Panc1 (cell line): Measurements from ENCODE around the gene ZNF76.

Source experiments
- CTCF ChIP-seq: fragments of 450-650 bp; IDR thresholded peaks from 2 replicates; pipeline ENCODE4 v1.5.1; 2017; ENCODE audit warnings: mild to moderate bottlenecking
- TF ChIP-seq, protein P1 (sequence below), 2 experiments: IDR thresholded peaks; 2 replicates each; pipeline ENCODE4 v1.6.1; 2011 to 2012; ENCODE audit warnings: low read depth in 2 of 2, control low read depth in 1 of 2, low read length in 1 of 2, mild to moderate bottlenecking in 1 of 2, moderate library complexity in 1 of 2; ENCODE audit not compliant: insufficient read depth in 1 of 2

- no peak for TF ChIP-seq CTCF
- TF ChIP-seq, protein P1, sequence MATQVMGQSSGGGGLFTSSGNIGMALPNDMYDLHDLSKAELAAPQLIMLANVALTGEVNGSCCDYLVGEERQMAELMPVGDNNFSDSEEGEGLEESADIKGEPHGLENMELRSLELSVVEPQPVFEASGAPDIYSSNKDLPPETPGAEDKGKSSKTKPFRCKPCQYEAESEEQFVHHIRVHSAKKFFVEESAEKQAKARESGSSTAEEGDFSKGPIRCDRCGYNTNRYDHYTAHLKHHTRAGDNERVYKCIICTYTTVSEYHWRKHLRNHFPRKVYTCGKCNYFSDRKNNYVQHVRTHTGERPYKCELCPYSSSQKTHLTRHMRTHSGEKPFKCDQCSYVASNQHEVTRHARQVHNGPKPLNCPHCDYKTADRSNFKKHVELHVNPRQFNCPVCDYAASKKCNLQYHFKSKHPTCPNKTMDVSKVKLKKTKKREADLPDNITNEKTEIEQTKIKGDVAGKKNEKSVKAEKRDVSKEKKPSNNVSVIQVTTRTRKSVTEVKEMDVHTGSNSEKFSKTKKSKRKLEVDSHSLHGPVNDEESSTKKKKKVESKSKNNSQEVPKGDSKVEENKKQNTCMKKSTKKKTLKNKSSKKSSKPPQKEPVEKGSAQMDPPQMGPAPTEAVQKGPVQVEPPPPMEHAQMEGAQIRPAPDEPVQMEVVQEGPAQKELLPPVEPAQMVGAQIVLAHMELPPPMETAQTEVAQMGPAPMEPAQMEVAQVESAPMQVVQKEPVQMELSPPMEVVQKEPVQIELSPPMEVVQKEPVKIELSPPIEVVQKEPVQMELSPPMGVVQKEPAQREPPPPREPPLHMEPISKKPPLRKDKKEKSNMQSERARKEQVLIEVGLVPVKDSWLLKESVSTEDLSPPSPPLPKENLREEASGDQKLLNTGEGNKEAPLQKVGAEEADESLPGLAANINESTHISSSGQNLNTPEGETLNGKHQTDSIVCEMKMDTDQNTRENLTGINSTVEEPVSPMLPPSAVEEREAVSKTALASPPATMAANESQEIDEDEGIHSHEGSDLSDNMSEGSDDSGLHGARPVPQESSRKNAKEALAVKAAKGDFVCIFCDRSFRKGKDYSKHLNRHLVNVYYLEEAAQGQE (IDR thresholded peaks at IDR 0.05; ENCODE audit: insufficient read depth in 1 of 2, low read depth in 2 of 2, low read length in 1 of 2), result no peak
These were observed 29.3 kb downstream of the ZNF76 start for GRCh38 chr6:35288834-35289233.
